GM12878 (cell line): ENCODE measurements around the gene MAN2C1. TPM values are rescaled to one million over a fixed set of nuclear protein-coding genes. Genes with fewer than 3 reads are reported as not detected.

Source experiments
- ATAC-seq: fragments of 200-7000 bp; cut with Tn5 transposase; 3 replicates; pipeline ENCODE4 v1.9.1; 2020; ENCODE audit warnings: mild to moderate bottlenecking, moderate library complexity
- BruUV-seq: library from RNA; stranded (reverse); fragments of 400-500 nt; replicated peaks from 2 replicates; lab custom pipeline; 2021; lab: Mats Ljungman, UMichigan
- CTCF ChIA-PET: fragments of 300-600 bp; sonication (Branson Sonifier 250); formaldehyde crosslinking; extraction: SDS; loops from one replicate; lab custom pipeline; 2021; ENCODE audit warnings: inconsistent platforms; lab: Yijun Ruan, JAX
- POLR2A ChIA-PET: fragments of 350-600 bp; formaldehyde crosslinking; extraction: SDS; loops from one replicate; lab custom pipeline; 2021; ENCODE audit warnings: inconsistent platforms; lab: Charles Lee
- RAD21 ChIA-PET: fragments of 300-600 bp; sonication (Branson Sonifier 250); formaldehyde crosslinking; loops from one replicate; lab custom pipeline; 2023; ENCODE audit warnings: antibody characterized with exemption; ENCODE audit not compliant: unreplicated experiment; lab: Charles Lee
- SMC1A ChIA-PET: fragments of 300-600 bp; sonication (Branson Sonifier 250); formaldehyde crosslinking; loops from one replicate; lab custom pipeline; 2023; ENCODE audit not compliant: unreplicated experiment, uncharacterized antibody; lab: Charles Lee
- DNase-seq: peaks from one replicate; pipeline ENCODE4 v3.0.0-alpha.2; 2011; ENCODE audit warnings: low read depth, low spot score
- FAIRE-seq: peaks from 3 replicates; lab custom pipeline; 2011; peaks lifted over from hg19 to GRCh38; lab: Jason Lieb, UNC
- H2AFZ ChIP-seq: 2 replicates; pipeline ENCODE4 v1.6.0; 2011; ENCODE audit warnings: low read depth, low read length, control low read depth; ENCODE audit not compliant: control insufficient read depth
- H3K27ac ChIP-seq: 2 replicates; pipeline ENCODE4 v1.5.1; 2011; ENCODE audit warnings: control low read depth; ENCODE audit not compliant: control insufficient read depth, insufficient read depth
- H3K27me3 ChIP-seq, 2 experiments: replicated peaks in 1 of 2; 2 replicates each; pipeline versions ENCODE4 v1.6.0 to v1.6.1; 2011; ENCODE audit warnings: low read length in 1 of 2; ENCODE audit not compliant: control insufficient read depth in 2 of 2, insufficient read depth in 2 of 2
- H3K36me3 ChIP-seq, 2 experiments: 2 replicates each; pipeline ENCODE4 v1.5.1; 2011; ENCODE audit warnings: low read length in 1 of 2; ENCODE audit not compliant: control insufficient read depth in 2 of 2, insufficient read depth in 2 of 2
- H3K4me1 ChIP-seq: 2 replicates; pipeline ENCODE4 v1.6.1; 2011; ENCODE audit warnings: mild to moderate bottlenecking, low read length, moderate library complexity, mixed read lengths; ENCODE audit not compliant: control insufficient read depth, insufficient read depth
- H3K4me2 ChIP-seq: 2 replicates; pipeline ENCODE4 v1.6.0; 2011; ENCODE audit warnings: control low read depth; ENCODE audit not compliant: control insufficient read depth, insufficient read depth
- H3K4me3 ChIP-seq: fragments of 200-600 bp; sonication (generic); 2 replicates; pipeline ENCODE4 v1.5.1; 2016
- H3K79me2 ChIP-seq: 2 replicates; pipeline ENCODE4 v1.6.0; 2011; ENCODE audit warnings: low read length; ENCODE audit not compliant: control insufficient read depth, insufficient read depth
- H3K9ac ChIP-seq: 2 replicates; pipeline ENCODE4 v1.8.0; 2011; ENCODE audit warnings: low read length, control low read depth, mixed read lengths; ENCODE audit not compliant: control insufficient read depth, insufficient read depth
- H3K9me3 ChIP-seq: replicated peaks from 3 replicates; pipeline ENCODE4 v1.5.1; 2011; ENCODE audit warnings: mild to moderate bottlenecking, low read length; ENCODE audit not compliant: control insufficient read depth, insufficient read depth
- H4K20me1 ChIP-seq: 2 replicates; pipeline ENCODE4 v1.6.0; 2011; ENCODE audit not compliant: control insufficient read depth, insufficient read depth
- CHD4 ChIP-seq: fragments of 200-600 bp; sonication (generic); IDR thresholded peaks from 2 replicates; pipeline ENCODE4 v1.6.1; 2016; ENCODE audit warnings: mild to moderate bottlenecking
- EP300 ChIP-seq, 2 experiments: fragments of 150-350 bp in 1 of 2; IDR thresholded peaks; 2 replicates each; pipeline ENCODE4 v1.6.1; 2011 to 2012; ENCODE audit warnings: low read depth in 2 of 2, low read length in 2 of 2, borderline replicate concordance in 1 of 2, improper control_type of control experiment in 1 of 2, inconsistent platforms in 1 of 2; ENCODE audit not compliant: control insufficient read depth in 1 of 2
- ETV6 ChIP-seq, 2 experiments: fragments of 450-650 bp in 1 of 2; IDR thresholded peaks in 1 of 2; conservative IDR thresholded peaks in 1 of 2; 2 replicates each; pipeline ENCODE4 v1.6.1; 2014; ENCODE audit warnings: antibody characterized with exemption in 1 of 2, borderline replicate concordance in 1 of 2, low read depth in 1 of 2, mild to moderate bottlenecking in 1 of 2, moderate library complexity in 1 of 2
- FOS ChIP-seq: IDR thresholded peaks from 3 replicates; pipeline ENCODE4 v1.6.1; 2011; ENCODE audit warnings: borderline replicate concordance; ENCODE audit not compliant: insufficient read length; ENCODE audit errors: extremely low read depth
- HCFC1 ChIP-seq: fragments of 150-350 bp; IDR thresholded peaks from 2 replicates; pipeline ENCODE4 v1.6.1; 2014; ENCODE audit warnings: low read length
- KLF5 ChIP-seq: fragments of 450-650 bp; IDR thresholded peaks from 2 replicates; pipeline ENCODE4 v1.6.1; 2014; ENCODE audit warnings: mild to moderate bottlenecking; ENCODE audit not compliant: partially characterized antibody
- RB1 ChIP-seq: fragments of 450-650 bp; formaldehyde crosslinking; IDR thresholded peaks from 2 replicates; pipeline ENCODE4 v1.6.1; 2017; ENCODE audit warnings: mild to moderate bottlenecking, borderline replicate concordance
- SPI1 ChIP-seq: IDR thresholded peaks from 2 replicates; pipeline ENCODE4 v1.6.1; 2011; ENCODE audit warnings: low read depth, mild to moderate bottlenecking, low read length, moderate library complexity, borderline replicate concordance; ENCODE audit not compliant: insufficient read depth
- TARDBP ChIP-seq: IDR thresholded peaks from 2 replicates; pipeline ENCODE4 v1.6.1; 2016; ENCODE audit warnings: borderline replicate concordance
- WGBS: methylation state at CpG from one replicate; pipeline ENCODE4 v1.1.6; 2016; ENCODE audit warnings: low lambda C conversion rate; ENCODE audit not compliant: insufficient replicate concordance, insufficient coverage; ENCODE audit errors: missing lambda C conversion rate; 5-methylcytosine and 5-hydroxymethylcytosine counted together
- in situ Hi-C: fragments of 300-500 bp; cut with MboI; formaldehyde crosslinking; loops from 9 replicates; pipeline ENCODE4 v1.14.3; 2018; ENCODE audit warnings: mixed read lengths
- intact Hi-C: fragments of 100-400 bp; cut with micrococcal nuclease; formaldehyde crosslinking; loops from one replicate; pipeline ENCODE4 v1.14.2; 2022; ENCODE audit not compliant: unreplicated experiment
- polyA plus RNA-seq, 11 experiments: library from polyadenylated mRNA; depleted of rRNA in 4 of 11; unstranded in 6 of 11; stranded (reverse) in 5 of 11; fragments of >200 nt; fragmentation: Nextera tagmentation in 4 of 11; fragmentation: Illumina TruSeq in 1 of 11; extraction: Ambion mirVana in 4 of 11; extraction: Trizol in 1 of 11; gene quantifications; 1 replicate in 1 of 11; 2 replicates in 10 of 11; pipeline versions ENCODE4 v1.2.1 to v1.2.3, GENCODE V29; 2011 to 2016; ENCODE audit warnings: inconsistent platforms in 2 of 11, missing spikeins in 2 of 11, low read depth in 1 of 11
- total RNA-seq, 4 experiments: library from RNA; depleted of rRNA in 3 of 4; stranded (reverse); fragments of >200 nt in 3 of 4; fragmentation: Illumina TruSeq in 1 of 4; extraction: Trizol in 1 of 4; gene quantifications; 2 replicates each; pipeline versions ENCODE4 v1.2.1 to v1.2.3, GENCODE V29; 2013 to 2021

MAN2C1 gene
- total and polyA plus RNA-seq, 10 of the 15 experiments (the other 5 are each of a cell fraction or from before 2014, with no cell fraction given) = 1.4 to 111 (median 42.2) TPM

- no peaks in the 10 kb centered on the region for H3K9me3 ChIP-seq
- TF ChIP-seq FOS = no peak
- TF ChIP-seq KLF5 = no peak
- no peak for TF ChIP-seq CHD4
- TF ChIP-seq SPI1 = no peak
- TF ChIP-seq HCFC1 = no peak
- TF ChIP-seq RB1 = no peak
- no peak for TF ChIP-seq EP300 (IDR thresholded peaks at IDR 0.05; ENCODE audit: borderline replicate concordance in 1 of 2, control insufficient read depth in 1 of 2, low read depth in 2 of 2, low read length in 2 of 2)
- TF ChIP-seq TARDBP = no peak
- no peak for TF ChIP-seq ETV6 (conservative IDR thresholded peaks at IDR 0.05 in 1 of 2, IDR thresholded peaks at IDR 0.05 in 1 of 2; ENCODE audit: borderline replicate concordance in 1 of 2, low read depth in 1 of 2)
- in situ Hi-C loops (no loop called here), intact Hi-C loops (no loop called here)
- CTCF ChIA-PET = interaction anchor here (0.6 kb wide), 1 partner anchor 812 kb away, joined by 4 read pairs; no protein-coding TSS in a partner anchor
- no peak overlapping the region for H3K9ac ChIP-seq
- no peaks in the 10 kb centered on the region for H3K27me3 ChIP-seq
- H2AFZ ChIP-seq = no peak overlapping the region
- WGBS = 92% methylated on average over 1 of the region's 1 CpG
- no peak for ATAC-seq
- H3K79me2 ChIP-seq = no peaks in the 10 kb centered on the region
- no peaks in the 10 kb centered on the region for H4K20me1 ChIP-seq
- peak overlapping the region; percentile 33; the same call in 1 of the 2 replicates for H3K27ac ChIP-seq
- no peak for FAIRE-seq
- no peak overlapping the region for H3K4me2 ChIP-seq
- H3K36me3 ChIP-seq = peaks cover 5 to 19% of the 10 kb centered on the region in 2 experiments; a peak in 3 of 4 replicates
- RAD21 ChIA-PET = interaction anchor here (0.7 to 1.1 kb wide), 2 partner anchors 29 to 238 kb away, joined by 3 read pairs; no protein-coding TSS in a partner anchor
- H3K4me3 ChIP-seq = no peak overlapping the region
- SMC1A ChIA-PET = interaction anchor here (0.8 to 1.2 kb wide), 2 partner anchors 17 to 25 kb away, joined by 3 read pairs; no protein-coding TSS in a partner anchor
- no peaks in the 10 kb centered on the region; the same call in 1 of the 2 replicates for H3K4me1 ChIP-seq
- no peak for DNase-seq
- no TSS peak for BruUV-seq
- POLR2A ChIA-PET = interaction anchor here (1.0 kb wide), 1 partner anchor 12 kb away, joined by 3 read pairs; no protein-coding TSS in a partner anchor
These were observed 48.2 kb upstream of the MAN2C1 start for GRCh38 chr15:75416584-75416983.
